Panc1 (cell line): Measurements from ENCODE around the gene TPM4. TPM values are rescaled to one million over a fixed set of nuclear protein-coding genes. Genes with fewer than 3 reads are reported as not detected.

Experiments used
- ATAC-seq: fragments of 200-7000 bp; cut with Tn5 transposase; 2 replicates; pipeline ENCODE4 v1.9.1; 2020; ENCODE audit warnings: mild to moderate bottlenecking, moderate library complexity
- BruUV-seq: library from RNA; stranded (reverse); fragments of 400-500 nt; replicated peaks from 2 replicates; lab custom pipeline; 2021; lab: Mats Ljungman, UMichigan
- CTCF ChIA-PET: fragments of 300-600 bp; sonication (Branson Sonifier 250); formaldehyde crosslinking; loops from one replicate; lab custom pipeline; 2022; ENCODE audit warnings: antibody characterized with exemption; lab: Charles Lee
- POLR2A ChIA-PET: fragments of 300-600 bp; sonication (Branson Sonifier 250); formaldehyde crosslinking; loops from one replicate; lab custom pipeline; 2022; ENCODE audit warnings: antibody characterized with exemption; lab: Charles Lee
- DNase-seq: peaks from one replicate; pipeline ENCODE4 v3.0.0-alpha.2; 2010; ENCODE audit warnings: low read depth, low spot score
- H3K27ac ChIP-seq: 2 replicates; pipeline ENCODE4 v1.5.1; 2011; ENCODE audit warnings: mild to moderate bottlenecking, low read length, inconsistent platforms
- H3K27me3 ChIP-seq: fragments of 200-500 bp; sonication (Bioruptor generic); 2 replicates; pipeline ENCODE4 v1.6.0; 2014; ENCODE audit warnings: low read length, inconsistent platforms; ENCODE audit not compliant: control insufficient read depth, insufficient read depth
- H3K36me3 ChIP-seq: fragments of 200-500 bp; sonication (Bioruptor generic); 2 replicates; pipeline ENCODE4 v1.5.1; 2014; ENCODE audit warnings: inconsistent platforms, mild to moderate bottlenecking, low read length, moderate library complexity; ENCODE audit not compliant: control insufficient read depth, insufficient read depth
- H3K4me1 ChIP-seq: 2 replicates; pipeline ENCODE4 v1.5.1; 2011; ENCODE audit warnings: inconsistent platforms, mild to moderate bottlenecking, low read length, moderate library complexity; ENCODE audit not compliant: control insufficient read depth, insufficient read depth
- H3K4me3 ChIP-seq, 2 experiments: 2 replicates each; pipeline ENCODE4 v1.5.1; 2011 to 2012; ENCODE audit warnings: low read depth in 2 of 2, low read length in 2 of 2, mild to moderate bottlenecking in 2 of 2, inconsistent platforms in 1 of 2, moderate library complexity in 1 of 2
- H3K9me3 ChIP-seq: fragments of 200-500 bp; sonication (Bioruptor generic); 2 replicates; pipeline ENCODE4 v1.5.1; 2014; ENCODE audit warnings: low read depth, mild to moderate bottlenecking, inconsistent platforms, low read length, moderate library complexity; ENCODE audit not compliant: control insufficient read depth, insufficient read depth
- CTCF ChIP-seq: fragments of 450-650 bp; IDR thresholded peaks from 2 replicates; pipeline ENCODE4 v1.5.1; 2017; ENCODE audit warnings: mild to moderate bottlenecking
- POLR2AphosphoS5 ChIP-seq: IDR thresholded peaks from 2 replicates; pipeline ENCODE4 v1.6.1; 2012; ENCODE audit warnings: mild to moderate bottlenecking, low read depth, low read length, moderate library complexity
- REST ChIP-seq, 2 experiments: IDR thresholded peaks; 2 replicates each; pipeline ENCODE4 v1.6.1; 2011 to 2012; ENCODE audit warnings: low read depth in 2 of 2, control low read depth in 1 of 2, low read length in 1 of 2, mild to moderate bottlenecking in 1 of 2, moderate library complexity in 1 of 2; ENCODE audit not compliant: insufficient read depth in 1 of 2
- SIN3A ChIP-seq: IDR thresholded peaks from 2 replicates; pipeline ENCODE4 v1.6.1; 2012; ENCODE audit warnings: low read depth, mild to moderate bottlenecking, low read length, moderate library complexity, borderline replicate concordance; ENCODE audit not compliant: insufficient read depth
- TCF7L2 ChIP-seq: IDR thresholded peaks from 2 replicates; pipeline ENCODE4 v1.6.1; 2011; ENCODE audit warnings: mild to moderate bottlenecking, low read depth, low read length, inconsistent platforms
- in situ Hi-C: cut with HindIII; loops from 2 replicates; pipeline ENCODE4 v1.10.0; 2016; ENCODE audit warnings: low sequenced_read_pairs, low pct_unique_long_range_greater_than_20kb
- intact Hi-C: fragments of 100-400 bp; cut with micrococcal nuclease; formaldehyde crosslinking; loops from one replicate; pipeline ENCODE4 v1.10.0; 2022; ENCODE audit not compliant: unreplicated experiment
- total RNA-seq: library from RNA; stranded (reverse); gene quantifications from one replicate; pipeline ENCODE4 v1.2.1, GENCODE V29; 2021; ENCODE audit not compliant: unreplicated experiment

The TPM4 gene
- total RNA-seq, 1 experiment from 2014 or later, result 165 TPM

- no TSS peak for BruUV-seq
- Histone ChIP-seq H3K27ac (no peak overlapping the region), H3K4me3 (peak overlapping the region; percentile 8 to 59; a peak in 3 of 4 replicates), H3K36me3 (peaks cover 3% of the 10 kb centered on the region; the same call in 1 of the 2 replicates), H3K9me3 (no peaks in the 10 kb centered on the region), H3K27me3 (no peaks in the 10 kb centered on the region), H3K4me1 (peaks cover 8% of the 10 kb centered on the region)
- TF ChIP-seq POLR2AphosphoS5 (no peak), TCF7L2 (no peak), REST (IDR thresholded peaks at IDR 0.05; ENCODE audit: insufficient read depth in 1 of 2, low read depth in 2 of 2, low read length in 1 of 2) (no peak), SIN3A (no peak), CTCF (no peak)
- in situ Hi-C loops, result no loop called here
- POLR2A ChIA-PET, result no interaction called here
- no peak for DNase-seq
- CTCF ChIA-PET, result no interaction called here
- intact Hi-C loops, result no loop called here
- ATAC-seq, result peak; percentile 52
These were observed 8.9 kb upstream of the TPM4 start for GRCh38 chr19:16067205-16067938.

- Histone ChIP-seq H3K36me3 (peaks cover 3% of the 10 kb centered on the region; the same call in 1 of the 2 replicates), H3K4me1 (peaks cover 8% of the 10 kb centered on the region), H3K4me3 (peak overlapping the region in 1 of 2 experiments; percentile 59; a peak in 2 of 4 replicates), H3K27me3 (no peaks in the 10 kb centered on the region), H3K9me3 (no peaks in the 10 kb centered on the region), H3K27ac (no peak overlapping the region)
- no peak for TF ChIP-seq REST (IDR thresholded peaks at IDR 0.05; ENCODE audit: insufficient read depth in 1 of 2, low read depth in 2 of 2, low read length in 1 of 2)
- no peak for TF ChIP-seq TCF7L2
- no peak for TF ChIP-seq POLR2AphosphoS5
- no peak for TF ChIP-seq CTCF
- TF ChIP-seq SIN3A, result no peak
- BruUV-seq, result no TSS peak
- ChIA-PET POLR2A (interaction anchor here (0.7 kb wide), 1 partner anchor 107 kb away, joined by 11 read pairs; no protein-coding TSS in a partner anchor), CTCF (no interaction called here)
- no peak for ATAC-seq
- intact Hi-C loops (no loop called here), in situ Hi-C loops (no loop called here)
- no peak for DNase-seq
These were observed 7.5 kb upstream of the TPM4 start for GRCh38 chr19:16068696-16069259.
